Measurements from ENCODE around the gene SLC38A2.

DNA sequence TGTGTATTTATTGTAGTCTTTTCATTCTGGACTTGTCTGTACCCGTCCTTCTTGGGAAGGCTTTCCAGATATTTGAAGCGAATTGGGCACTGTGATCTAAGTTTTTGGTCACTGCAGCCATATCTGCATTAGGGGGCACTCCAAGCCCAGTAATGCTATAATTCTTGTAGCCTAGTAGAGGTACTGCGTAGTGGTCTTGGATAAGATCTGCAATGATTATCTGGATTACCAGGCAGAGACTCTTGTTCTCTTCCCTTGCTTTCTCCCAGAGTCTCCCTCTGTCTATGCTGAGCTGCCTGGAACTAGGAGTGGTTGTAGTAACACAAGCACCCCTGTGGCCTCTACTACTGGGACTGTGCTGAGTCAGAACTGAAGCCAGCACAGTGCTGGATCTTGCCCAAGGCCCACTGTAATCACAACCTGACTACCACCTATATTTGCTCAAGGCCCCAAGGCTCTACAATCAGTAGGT lies 30.0 kb downstream of the SLC38A2 start:
- TF ChIP-seq, protein P1, sequence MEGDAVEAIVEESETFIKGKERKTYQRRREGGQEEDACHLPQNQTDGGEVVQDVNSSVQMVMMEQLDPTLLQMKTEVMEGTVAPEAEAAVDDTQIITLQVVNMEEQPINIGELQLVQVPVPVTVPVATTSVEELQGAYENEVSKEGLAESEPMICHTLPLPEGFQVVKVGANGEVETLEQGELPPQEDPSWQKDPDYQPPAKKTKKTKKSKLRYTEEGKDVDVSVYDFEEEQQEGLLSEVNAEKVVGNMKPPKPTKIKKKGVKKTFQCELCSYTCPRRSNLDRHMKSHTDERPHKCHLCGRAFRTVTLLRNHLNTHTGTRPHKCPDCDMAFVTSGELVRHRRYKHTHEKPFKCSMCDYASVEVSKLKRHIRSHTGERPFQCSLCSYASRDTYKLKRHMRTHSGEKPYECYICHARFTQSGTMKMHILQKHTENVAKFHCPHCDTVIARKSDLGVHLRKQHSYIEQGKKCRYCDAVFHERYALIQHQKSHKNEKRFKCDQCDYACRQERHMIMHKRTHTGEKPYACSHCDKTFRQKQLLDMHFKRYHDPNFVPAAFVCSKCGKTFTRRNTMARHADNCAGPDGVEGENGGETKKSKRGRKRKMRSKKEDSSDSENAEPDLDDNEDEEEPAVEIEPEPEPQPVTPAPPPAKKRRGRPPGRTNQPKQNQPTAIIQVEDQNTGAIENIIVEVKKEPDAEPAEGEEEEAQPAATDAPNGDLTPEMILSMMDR (IDR thresholded peaks at IDR 0.05; ENCODE audit: low read length), result peak; percentile 51
- no peak for TF ChIP-seq EZH2 (optimal IDR thresholded peaks at IDR 0.05; ENCODE audit: low read depth, low read length)
